Neural progenitor cell (in vitro differentiated cells): ENCODE data around the gene COX6B1. TPM values are rescaled to one million over a fixed set of nuclear protein-coding genes. Genes with fewer than 3 reads are reported as not detected.

Experiments
- DNase-seq: peaks from one replicate; pipeline ENCODE4 v3.0.0-alpha.2; 2016; ENCODE audit warnings: low spot score
- H2AFZ ChIP-seq: fragments of 200-600 bp; sonication (generic); replicated peaks from 2 replicates; pipeline ENCODE4 v1.6.1; 2016; ENCODE audit warnings: antibody characterized with exemption
- H3F3A ChIP-seq: fragments of 200-600 bp; sonication (generic); 2 replicates; pipeline ENCODE4 v1.6.1; 2016; ENCODE audit warnings: antibody characterized with exemption, low read depth
- H3K27ac ChIP-seq: fragments of 200-600 bp; sonication (generic); 2 replicates; pipeline ENCODE4 v1.5.1; 2016; ENCODE audit warnings: mild to moderate bottlenecking
- H3K27me3 ChIP-seq: fragments of 200-600 bp; sonication (generic); 2 replicates; pipeline ENCODE4 v1.6.1; 2016; ENCODE audit warnings: mild to moderate bottlenecking, moderate library complexity
- H3K36me3 ChIP-seq: fragments of 200-600 bp; sonication (generic); 2 replicates; pipeline ENCODE4 v1.5.1; 2016
- H3K4me1 ChIP-seq: fragments of 200-600 bp; sonication (generic); 2 replicates; pipeline ENCODE4 v1.6.1; 2016; ENCODE audit warnings: mixed run types
- H3K4me2 ChIP-seq: fragments of 200-600 bp; sonication (generic); 2 replicates; pipeline ENCODE4 v1.6.1; 2016
- H3K4me3 ChIP-seq: fragments of 200-600 bp; sonication (generic); 2 replicates; pipeline ENCODE4 v1.5.1; 2016
- H3K79me2 ChIP-seq: fragments of 200-600 bp; sonication (generic); 2 replicates; pipeline ENCODE4 v1.6.1; 2016; ENCODE audit warnings: low read depth
- H3K9ac ChIP-seq: fragments of 200-600 bp; sonication (generic); 2 replicates; pipeline ENCODE4 v1.6.1; 2016
- H3K9me3 ChIP-seq: fragments of 200-600 bp; sonication (generic); 2 replicates; pipeline ENCODE4 v1.5.1; 2016; ENCODE audit warnings: low read depth
- H4K20me1 ChIP-seq: fragments of 200-600 bp; sonication (generic); 2 replicates; pipeline ENCODE4 v1.6.1; 2016; ENCODE audit warnings: low read depth
- H3K27ac Mint-ChIP-seq: 3 replicates; pipeline ENCODE4 v1.8.0; 2021; ENCODE audit warnings: mixed read lengths
- H3K27me3 Mint-ChIP-seq: 2 replicates; pipeline ENCODE4 v1.8.0; 2022; ENCODE audit warnings: low read depth, mild to moderate bottlenecking, inconsistent platforms, moderate library complexity, mixed read lengths; ENCODE audit not compliant: insufficient read depth
- H3K36me3 Mint-ChIP-seq: 3 replicates; pipeline ENCODE4 v1.8.0; 2021; ENCODE audit warnings: mixed read lengths
- H3K4me1 Mint-ChIP-seq: 3 replicates; pipeline ENCODE4 v1.8.0; 2021; ENCODE audit warnings: mixed read lengths
- H3K4me3 Mint-ChIP-seq: 3 replicates; pipeline ENCODE4 v1.8.0; 2021; ENCODE audit warnings: mild to moderate bottlenecking, moderate library complexity, mixed read lengths
- H3K9me3 Mint-ChIP-seq: 3 replicates; pipeline ENCODE4 v1.8.0; 2020; ENCODE audit warnings: mixed read lengths
- EZH2 ChIP-seq: fragments of 200-600 bp; sonication (generic); IDR thresholded peaks from 2 replicates; pipeline ENCODE4 v1.6.1; 2017; ENCODE audit warnings: antibody characterized with exemption, mild to moderate bottlenecking, moderate library complexity
- EZH2phosphoT487 ChIP-seq: fragments of 200-600 bp; sonication (generic); IDR thresholded peaks from 2 replicates; pipeline ENCODE4 v1.6.1; 2017; ENCODE audit warnings: antibody characterized with exemption
- total RNA-seq: library from RNA; depleted of rRNA; stranded (reverse); fragments of >200 nt; gene quantifications from 2 replicates; pipeline ENCODE4 v1.2.3, GENCODE V29; 2015; ENCODE audit warnings: low replicate concordance
- TF ChIP-seq, protein P1 (sequence below): fragments of 200-600 bp; sonication (generic); IDR thresholded peaks from 2 replicates; pipeline ENCODE4 v1.5.1; 2017; ENCODE audit warnings: antibody characterized with exemption, mild to moderate bottlenecking

COX6B1 gene
- total RNA-seq, 1 donor from 2014 or later: 403 TPM

DNA sequence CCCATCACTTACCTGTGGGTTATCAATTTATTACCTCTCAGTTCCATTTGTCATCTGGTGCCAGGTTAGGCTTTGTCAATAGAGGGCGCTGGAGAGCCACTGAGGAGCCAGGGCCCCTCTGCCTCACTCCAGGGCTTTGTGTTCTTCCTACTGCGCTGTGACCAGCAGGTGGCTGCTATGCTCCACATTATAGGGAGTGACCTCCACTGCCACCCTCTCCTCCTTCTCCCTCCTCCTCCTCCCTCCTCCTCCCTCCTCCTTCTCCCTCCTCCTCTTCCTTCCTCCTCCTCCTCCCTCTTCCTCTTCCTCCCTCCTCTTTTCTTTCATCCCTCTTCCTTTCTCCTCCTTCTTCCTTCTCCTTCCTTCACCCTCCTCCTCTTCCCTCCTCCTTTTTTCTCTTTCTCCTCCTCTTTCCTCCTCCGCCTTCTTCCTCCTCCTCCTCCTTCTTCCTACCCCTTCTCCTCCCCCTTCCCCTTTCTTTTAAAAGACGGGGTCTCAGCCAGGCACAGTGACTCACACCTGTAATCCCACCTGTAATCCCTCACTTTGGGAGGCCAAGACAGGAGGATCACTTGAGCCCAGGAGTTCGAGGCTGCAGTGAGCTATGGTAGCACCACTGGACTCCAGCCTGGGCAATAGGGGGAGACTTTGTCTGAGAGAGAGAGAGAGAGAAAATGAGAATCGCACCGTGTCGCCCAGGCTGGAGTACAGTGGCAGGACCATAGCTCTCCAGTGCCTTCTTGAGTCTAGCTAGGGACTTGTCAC lies 45.9 kb downstream of the COX6B1 start:
- H3K27me3 Mint-ChIP-seq: peaks cover 2% of the 10 kb centered on the region
- Histone ChIP-seq H3K36me3 (no peaks in the 10 kb centered on the region), H3K27ac (no peak overlapping the region), H3K4me2 (no peak overlapping the region), H4K20me1 (no peaks in the 10 kb centered on the region), H3K27me3 (peaks cover 4% of the 10 kb centered on the region), H3K4me1 (no peaks in the 10 kb centered on the region), H3F3A (peaks cover 11% of the 10 kb centered on the region), H3K9ac (no peak overlapping the region), H2AFZ (no peak overlapping the region), H3K9me3 (no peaks in the 10 kb centered on the region), H3K79me2 (no peaks in the 10 kb centered on the region), H3K4me3 (no peak overlapping the region)
- no peaks in the 10 kb centered on the region for H3K9me3 Mint-ChIP-seq
- no peak for TF ChIP-seq EZH2phosphoT487
- TF ChIP-seq, protein P1, sequence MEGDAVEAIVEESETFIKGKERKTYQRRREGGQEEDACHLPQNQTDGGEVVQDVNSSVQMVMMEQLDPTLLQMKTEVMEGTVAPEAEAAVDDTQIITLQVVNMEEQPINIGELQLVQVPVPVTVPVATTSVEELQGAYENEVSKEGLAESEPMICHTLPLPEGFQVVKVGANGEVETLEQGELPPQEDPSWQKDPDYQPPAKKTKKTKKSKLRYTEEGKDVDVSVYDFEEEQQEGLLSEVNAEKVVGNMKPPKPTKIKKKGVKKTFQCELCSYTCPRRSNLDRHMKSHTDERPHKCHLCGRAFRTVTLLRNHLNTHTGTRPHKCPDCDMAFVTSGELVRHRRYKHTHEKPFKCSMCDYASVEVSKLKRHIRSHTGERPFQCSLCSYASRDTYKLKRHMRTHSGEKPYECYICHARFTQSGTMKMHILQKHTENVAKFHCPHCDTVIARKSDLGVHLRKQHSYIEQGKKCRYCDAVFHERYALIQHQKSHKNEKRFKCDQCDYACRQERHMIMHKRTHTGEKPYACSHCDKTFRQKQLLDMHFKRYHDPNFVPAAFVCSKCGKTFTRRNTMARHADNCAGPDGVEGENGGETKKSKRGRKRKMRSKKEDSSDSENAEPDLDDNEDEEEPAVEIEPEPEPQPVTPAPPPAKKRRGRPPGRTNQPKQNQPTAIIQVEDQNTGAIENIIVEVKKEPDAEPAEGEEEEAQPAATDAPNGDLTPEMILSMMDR: peak; percentile 93
- no peak overlapping the region for H3K4me3 Mint-ChIP-seq
- no peak overlapping the region for H3K27ac Mint-ChIP-seq
- DNase-seq: peak; percentile 93
- peaks cover 7% of the 10 kb centered on the region for H3K4me1 Mint-ChIP-seq
- H3K36me3 Mint-ChIP-seq: no peaks in the 10 kb centered on the region

- Histone ChIP-seq H2AFZ (no peak overlapping the region), H3K4me3 (no peak overlapping the region), H3K79me2 (no peaks in the 10 kb centered on the region), H3F3A (peaks cover 11% of the 10 kb centered on the region), H3K27me3 (peaks cover 4% of the 10 kb centered on the region), H4K20me1 (no peaks in the 10 kb centered on the region), H3K9me3 (no peaks in the 10 kb centered on the region), H3K4me1 (no peaks in the 10 kb centered on the region), H3K27ac (no peak overlapping the region), H3K36me3 (no peaks in the 10 kb centered on the region), H3K9ac (no peak overlapping the region), H3K4me2 (no peak overlapping the region)
- no peaks in the 10 kb centered on the region for H3K9me3 Mint-ChIP-seq
- H3K36me3 Mint-ChIP-seq: no peaks in the 10 kb centered on the region
- H3K4me1 Mint-ChIP-seq: peaks cover 3% of the 10 kb centered on the region
- H3K4me3 Mint-ChIP-seq: no peak overlapping the region
- H3K27me3 Mint-ChIP-seq: peaks cover 2% of the 10 kb centered on the region
- no peak for DNase-seq
- no peak overlapping the region for H3K27ac Mint-ChIP-seq
- TF ChIP-seq EZH2phosphoT487: no peak
- no peak for TF ChIP-seq EZH2
- TF ChIP-seq, protein P1: no peak
Measured at GRCh38 chr19:35695895-35696422, 47.8 kb downstream of the COX6B1 start.

GRCh38 chr19:35696835-35697234 lies 48.7 kb downstream of the COX6B1 start:
- Histone ChIP-seq H3K27me3 (peaks cover 4% of the 10 kb centered on the region), H3K4me2 (no peak overlapping the region), H3F3A (peaks cover 11% of the 10 kb centered on the region), H3K4me1 (no peaks in the 10 kb centered on the region), H3K9ac (no peak overlapping the region), H3K9me3 (no peaks in the 10 kb centered on the region), H3K36me3 (no peaks in the 10 kb centered on the region), H3K79me2 (no peaks in the 10 kb centered on the region), H3K27ac (no peak overlapping the region), H3K4me3 (no peak overlapping the region), H2AFZ (no peak overlapping the region), H4K20me1 (no peaks in the 10 kb centered on the region)
- no peak for DNase-seq
- TF ChIP-seq EZH2phosphoT487 (no peak), EZH2 (no peak)
- TF ChIP-seq, protein P1: no peak
- Mint-ChIP-seq H3K4me3 (no peak overlapping the region), H3K27me3 (peaks cover 2% of the 10 kb centered on the region), H3K36me3 (no peaks in the 10 kb centered on the region), H3K9me3 (no peaks in the 10 kb centered on the region), H3K27ac (no peak overlapping the region), H3K4me1 (peaks cover 3% of the 10 kb centered on the region)
